Lung (tissue), 12 donors: ENCODE results near the gene PDE6D. TPM values are rescaled to one million over a fixed set of nuclear protein-coding genes. Genes with fewer than 3 reads are reported as not detected.

ENCODE experiments used
- ATAC-seq: fragments of 200-7000 bp; cut with Tn5 transposase; one replicate; pipeline ENCODE4 v1.9.1; 2020; ENCODE audit warnings: moderate number of reproducible peaks; ENCODE audit not compliant: insufficient read depth, low FRiP score
- DNase-seq, 3 donors: peaks; one replicate each; pipeline ENCODE4 v3.0.0-alpha.2; 2013 to 2017
- H3K27ac ChIP-seq, 2 donors: one replicate each; pipeline ENCODE4 v1.5.1; 2013; ENCODE audit warnings: mild to moderate bottlenecking in 2 of 2, moderate library complexity in 2 of 2, control low read depth in 1 of 2, inconsistent platforms in 1 of 2, low read depth in 1 of 2, low read length in 1 of 2
- H3K27me3 ChIP-seq, 3 donors: one replicate each; pipeline ENCODE4 v1.5.1; 2013; ENCODE audit warnings: low read length in 2 of 3; ENCODE audit not compliant: control insufficient read depth in 3 of 3, insufficient read depth in 3 of 3
- H3K36me3 ChIP-seq, 4 donors: one replicate each; pipeline ENCODE4 v1.5.1; 2013; ENCODE audit warnings: low read length in 4 of 4, mild to moderate bottlenecking in 1 of 4, moderate library complexity in 1 of 4; ENCODE audit not compliant: control insufficient read depth in 4 of 4, insufficient read depth in 4 of 4
- H3K4me1 ChIP-seq, 5 donors: one replicate each; pipeline ENCODE4 v1.5.1; 2013; ENCODE audit warnings: low read length in 5 of 5, mild to moderate bottlenecking in 2 of 5, moderate library complexity in 1 of 5; ENCODE audit not compliant: control insufficient read depth in 5 of 5, insufficient read depth in 5 of 5
- H3K4me3 ChIP-seq: one replicate; pipeline ENCODE4 v1.5.1; 2013; ENCODE audit warnings: mild to moderate bottlenecking, control low read depth, moderate library complexity
- H3K9ac ChIP-seq, 2 donors: one replicate each; pipeline ENCODE4 v1.5.1; 2013; ENCODE audit warnings: low read length in 2 of 2, control low read depth in 1 of 2; ENCODE audit not compliant: insufficient read depth in 1 of 2
- H3K9me3 ChIP-seq, 4 donors: one replicate each; pipeline ENCODE4 v1.5.1; 2013; ENCODE audit warnings: low read length in 3 of 4, mild to moderate bottlenecking in 1 of 4, moderate library complexity in 1 of 4; ENCODE audit not compliant: control insufficient read depth in 4 of 4, insufficient read depth in 3 of 4
- WGBS, 2 donors: extraction: QIAGEN DNeasy Blood & Tissue Kit; methylation state at CpG; one replicate each; pipeline ENCODE4 v1.1.7; 2013; 5-methylcytosine and 5-hydroxymethylcytosine counted together
- polyA plus RNA-seq, 2 donors: library from polyadenylated mRNA; stranded (reverse); fragments of 200-250 nt; gene quantifications; one replicate each; pipeline ENCODE4 v1.2.1, GENCODE V29; 2013
- total RNA-seq, 2 donors: library from RNA; depleted of rRNA in 1 of 2; stranded (reverse); fragments of >200 nt in 1 of 2; gene quantifications; one replicate each; pipeline ENCODE4 v1.2.1, GENCODE V29; 2014 to 2021
- TF ChIP-seq, protein P1 (sequence below): IDR thresholded peaks from 2 replicates; pipeline ENCODE4 v1.5.1; 2012; ENCODE audit warnings: mild to moderate bottlenecking; ENCODE audit errors: control extremely low read depth, extremely low read depth
- donor health status: control.
- donor health status: control.
- donor health status: Bipolar disorder and iron deficiency.
- donor health status: healthy.
- donor health status: DM: yes; HTN: yes; CAD: no.

The PDE6D gene
- total and polyA plus RNA-seq, 4 donors: 21.5 to 25.6 (median 23.0) TPM

DNA sequence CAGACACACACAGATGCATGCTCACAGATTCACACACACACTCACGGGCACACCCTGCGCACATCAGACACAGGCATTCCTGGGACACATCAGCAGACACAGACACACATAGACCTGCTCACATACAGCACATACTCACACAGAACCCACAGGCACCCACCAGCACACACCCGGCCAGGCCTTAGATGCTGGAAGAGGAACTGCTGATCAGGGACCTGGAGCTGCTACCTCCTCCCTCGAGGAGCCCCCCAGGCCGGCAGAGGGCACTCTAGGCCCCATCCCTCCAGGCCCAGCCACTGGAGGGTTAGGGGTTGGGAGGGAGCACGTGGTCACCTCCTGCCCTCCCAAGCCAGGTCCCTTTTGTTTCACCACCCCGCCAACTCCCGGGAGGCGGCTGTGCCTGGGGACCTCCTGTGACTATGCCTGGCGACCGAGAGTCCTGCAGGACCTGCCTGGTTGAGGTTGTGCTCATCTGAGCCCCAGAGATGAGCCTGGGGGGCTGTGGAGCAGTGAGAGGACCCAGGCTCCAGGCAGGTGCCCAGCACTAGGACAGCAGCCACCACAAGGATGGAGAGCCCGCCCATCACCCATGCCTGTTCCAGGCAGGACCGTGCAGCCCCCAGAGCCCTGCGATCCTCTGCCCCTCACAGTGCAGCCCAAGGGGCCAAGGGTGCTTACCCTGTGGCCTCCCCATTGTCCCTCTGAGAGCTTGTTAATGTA is 93.8 kb downstream of the PDE6D start:
- H3K4me3 ChIP-seq: no peak overlapping the region
- no peak overlapping the region for H3K9ac ChIP-seq
- DNase-seq (peak in 2 of 3 donors; percentile 61 to 69), ATAC-seq (peak; percentile 83)
- H3K9me3 ChIP-seq: no peaks in the 10 kb centered on the region
- H3K27me3 ChIP-seq: no peaks in the 10 kb centered on the region
- TF ChIP-seq, protein P1, sequence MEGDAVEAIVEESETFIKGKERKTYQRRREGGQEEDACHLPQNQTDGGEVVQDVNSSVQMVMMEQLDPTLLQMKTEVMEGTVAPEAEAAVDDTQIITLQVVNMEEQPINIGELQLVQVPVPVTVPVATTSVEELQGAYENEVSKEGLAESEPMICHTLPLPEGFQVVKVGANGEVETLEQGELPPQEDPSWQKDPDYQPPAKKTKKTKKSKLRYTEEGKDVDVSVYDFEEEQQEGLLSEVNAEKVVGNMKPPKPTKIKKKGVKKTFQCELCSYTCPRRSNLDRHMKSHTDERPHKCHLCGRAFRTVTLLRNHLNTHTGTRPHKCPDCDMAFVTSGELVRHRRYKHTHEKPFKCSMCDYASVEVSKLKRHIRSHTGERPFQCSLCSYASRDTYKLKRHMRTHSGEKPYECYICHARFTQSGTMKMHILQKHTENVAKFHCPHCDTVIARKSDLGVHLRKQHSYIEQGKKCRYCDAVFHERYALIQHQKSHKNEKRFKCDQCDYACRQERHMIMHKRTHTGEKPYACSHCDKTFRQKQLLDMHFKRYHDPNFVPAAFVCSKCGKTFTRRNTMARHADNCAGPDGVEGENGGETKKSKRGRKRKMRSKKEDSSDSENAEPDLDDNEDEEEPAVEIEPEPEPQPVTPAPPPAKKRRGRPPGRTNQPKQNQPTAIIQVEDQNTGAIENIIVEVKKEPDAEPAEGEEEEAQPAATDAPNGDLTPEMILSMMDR: peak; percentile 22
- WGBS, 2 donors: 26 to 32% methylated on average over 14 of the region's 14 CpGs
- H3K36me3 ChIP-seq: no peaks in the 10 kb centered on the region
- peaks cover 0 to 13% (median 3%) of the 10 kb centered on the region in 5 donors for H3K4me1 ChIP-seq
- no peak overlapping the region for H3K27ac ChIP-seq

DNA sequence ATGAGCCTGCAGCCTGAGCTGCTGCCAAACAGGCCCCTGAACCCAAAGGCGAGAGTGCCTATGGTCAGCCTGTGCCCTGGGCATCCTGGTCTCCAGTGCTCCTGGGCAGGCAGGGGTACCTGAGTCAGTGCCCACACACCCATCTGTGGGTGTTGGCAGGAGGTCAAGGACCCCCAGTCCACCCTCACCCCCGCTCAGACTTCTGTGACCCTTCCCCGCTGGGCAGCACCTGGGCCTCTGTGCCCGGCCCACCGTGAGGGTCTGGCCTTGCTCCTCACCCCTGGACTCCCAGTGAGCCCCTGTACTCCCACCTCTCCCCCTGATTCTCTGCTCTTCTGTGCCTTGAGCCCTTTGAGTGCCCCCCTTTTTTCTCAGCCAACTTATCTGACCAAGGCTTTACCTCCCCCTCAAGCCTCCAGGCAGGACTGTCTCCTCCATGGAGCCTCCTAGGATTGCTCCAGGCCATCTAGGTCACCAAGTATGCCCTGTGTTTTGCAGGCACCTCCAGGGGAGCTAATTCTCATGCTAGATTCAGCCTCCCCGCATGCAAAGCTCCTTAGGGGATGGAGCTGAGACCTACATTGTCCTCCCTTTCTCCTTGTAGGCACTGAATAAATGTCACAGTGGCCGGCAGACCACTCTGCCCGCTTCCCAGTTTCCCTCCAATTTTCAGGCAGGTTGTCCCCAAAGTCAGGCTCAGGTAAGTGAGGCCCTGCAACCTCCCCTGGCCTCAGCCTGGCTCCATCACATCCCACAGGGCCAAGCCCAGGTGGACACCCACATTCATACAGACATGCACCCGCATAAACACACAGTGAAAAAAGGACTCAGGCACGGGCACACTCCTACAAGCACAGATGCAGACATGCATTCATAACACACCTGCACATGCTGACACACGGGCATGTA is 94.6 kb downstream of the PDE6D start:
- TF ChIP-seq, protein P1: no peak
- no peak overlapping the region for H3K4me3 ChIP-seq
- ATAC-seq: no peak
- H3K27ac ChIP-seq: no peak overlapping the region
- peaks cover 0 to 22% (median 8%) of the 10 kb centered on the region in 5 donors for H3K4me1 ChIP-seq
- no peaks in the 10 kb centered on the region for H3K36me3 ChIP-seq
- no peak overlapping the region for H3K9ac ChIP-seq
- DNase-seq: no peak
- no peaks in the 10 kb centered on the region for H3K9me3 ChIP-seq
- 93 to 94% methylated on average over 11 of the region's 11 CpGs for WGBS, 2 donors
- no peaks in the 10 kb centered on the region for H3K27me3 ChIP-seq

DNA sequence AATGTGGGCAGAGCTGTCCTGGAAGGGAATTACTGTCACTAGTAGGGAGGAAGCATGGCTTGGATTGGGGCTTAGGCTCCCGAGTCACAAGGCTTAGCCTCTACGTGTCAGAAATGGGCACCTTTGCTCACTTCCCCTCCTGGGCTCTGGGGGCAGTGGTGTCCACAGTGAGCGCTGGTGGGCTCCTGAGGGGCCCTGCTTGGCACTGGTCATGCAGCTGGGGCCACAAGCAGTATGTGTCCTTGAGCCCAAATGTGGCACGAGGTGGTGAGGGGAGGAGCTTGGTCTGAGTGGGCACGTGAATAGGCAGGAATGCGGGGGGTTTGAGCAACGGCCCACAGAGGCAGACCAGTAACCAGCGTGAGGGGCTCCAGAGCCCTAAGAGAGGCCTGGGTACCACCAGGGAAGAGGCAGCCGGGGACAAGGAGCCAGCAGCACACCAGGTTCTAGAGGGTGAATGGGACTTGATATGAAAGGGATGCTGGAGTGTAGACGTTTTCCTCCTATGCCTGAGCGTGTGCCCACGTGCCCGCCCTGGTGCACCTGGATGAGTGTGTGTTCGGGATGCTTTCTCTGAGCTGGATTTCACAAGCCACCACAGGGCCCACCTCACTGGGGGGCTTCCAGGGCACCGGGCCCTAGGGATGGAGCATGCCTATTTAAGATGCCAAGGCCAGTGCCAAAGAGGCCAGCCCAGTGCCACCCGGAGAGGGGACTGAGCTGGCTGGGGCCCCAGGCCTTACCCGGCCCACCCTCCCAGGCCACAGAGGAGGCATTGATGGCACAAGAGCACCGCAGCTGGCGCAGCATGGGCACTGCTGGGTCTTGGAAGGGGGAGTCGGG is 95.5 kb downstream of the PDE6D start:
- no peak for ATAC-seq
- 86 to 88% methylated on average over 20 of the region's 20 CpGs for WGBS, 2 donors
- Histone ChIP-seq H3K4me3 (no peak overlapping the region), H3K4me1 (peaks cover 0 to 24% (median 8%) of the 10 kb centered on the region in 5 donors), H3K27ac (no peak overlapping the region), H3K9me3 (no peaks in the 10 kb centered on the region), H3K9ac (no peak overlapping the region), H3K27me3 (no peaks in the 10 kb centered on the region), H3K36me3 (no peaks in the 10 kb centered on the region)
- TF ChIP-seq, protein P1: no peak
- no peak for DNase-seq
